Measurements from ENCODE around the gene RNF39. TPM values are rescaled to one million over a fixed set of nuclear protein-coding genes. Genes with fewer than 3 reads are reported as not detected.

RNF39 gene
- polyA plus RNA-seq, 3 donors: 0.04 TPM; not detected in 2

- DNase-seq: peak in 2 of 3 donors; percentile 12 to 23
- peak overlapping the region; percentile 5 to 81 for H3K4me3 Mint-ChIP-seq
- peaks cover 52 to 68% of the 10 kb centered on the region in 2 donors for H3K27me3 ChIP-seq (ENCODE audit: control insufficient read depth in 2 of 2, insufficient read depth in 2 of 2, low read length in 2 of 2)
- no peaks in the 10 kb centered on the region for H4K20me1 ChIP-seq (ENCODE audit: insufficient read depth, low read length)
- H3K27me3 Mint-ChIP-seq (ENCODE audit: low read depth in 3 of 3): peaks cover 60 to 76% (median 67%) of the 10 kb centered on the region in 3 donors
- no peak for TF ChIP-seq CTCF (IDR thresholded peaks at IDR 0.05)
- WGBS (ENCODE audit: insufficient coverage): 26% methylated on average over 2 of the region's 3 CpGs
- H3K4me1 Mint-ChIP-seq: peaks cover 35% of the 10 kb centered on the region
- no peak overlapping the region for H3K27ac Mint-ChIP-seq
- H2AFZ ChIP-seq (ENCODE audit: insufficient read depth, low read depth, low read length, poor library complexity, severe bottlenecking): no peak overlapping the region
- H3K9ac ChIP-seq (ENCODE audit: insufficient read depth, low read length, poor library complexity, severe bottlenecking): no peak overlapping the region
- peaks cover 4 to 33% (median 17%) of the 10 kb centered on the region in 7 donors for H3K9me3 Mint-ChIP-seq
- peaks cover 45 to 64% of the 10 kb centered on the region in 2 donors for H3K36me3 Mint-ChIP-seq
- H3K4me1 ChIP-seq (ENCODE audit: control insufficient read depth in 1 of 2, insufficient read depth in 2 of 2, low read length in 2 of 2): peaks cover 19 to 35% of the 10 kb centered on the region in 2 donors
- peaks cover 0 to 32% of the 10 kb centered on the region in 2 donors for H3K9me3 ChIP-seq (replicated peaks in 1 of 2; ENCODE audit: control insufficient read depth in 1 of 2, insufficient read depth in 1 of 2, low read length in 2 of 2)
- no peak overlapping the region for H3K4me3 ChIP-seq (replicated peaks in 1 of 3; ENCODE audit: low read depth in 2 of 3, low read length in 3 of 3)
- H3K79me2 ChIP-seq (ENCODE audit: insufficient read depth, low read length): peaks cover 18% of the 10 kb centered on the region
- H3K27ac ChIP-seq (ENCODE audit: low read depth in 1 of 2, low read length in 2 of 2): no peak overlapping the region
- H3K4me2 ChIP-seq (replicated peaks; ENCODE audit: extremely low read depth, low read length, poor library complexity, severe bottlenecking): peak overlapping the region; percentile 28
- H3K36me3 ChIP-seq (replicated peaks in 1 of 2; ENCODE audit: control insufficient read depth in 1 of 2, insufficient read depth in 2 of 2, low read length in 2 of 2): peaks cover 16 to 25% of the 10 kb centered on the region in 2 donors
- intact Hi-C loops (cut with micrococcal nuclease): no loop called here
Measured at GRCh38 chr6:30071858-30072257, 3.7 kb downstream of the RNF39 start.

GRCh38 chr6:30071081-30071818 is 4.3 kb downstream of the RNF39 start:
- Histone ChIP-seq H3K9me3 (replicated peaks in 1 of 2; ENCODE audit: control insufficient read depth in 1 of 2, insufficient read depth in 1 of 2, low read length in 2 of 2) (peaks cover 0 to 27% of the 10 kb centered on the region in 2 donors), H3K4me2 (replicated peaks; ENCODE audit: extremely low read depth, low read length, poor library complexity, severe bottlenecking) (peak overlapping the region; percentile 28), H3K36me3 (replicated peaks in 1 of 2; ENCODE audit: control insufficient read depth in 1 of 2, insufficient read depth in 2 of 2, low read length in 2 of 2) (peaks cover 16 to 25% of the 10 kb centered on the region in 2 donors), H3K4me1 (ENCODE audit: control insufficient read depth in 1 of 2, insufficient read depth in 2 of 2, low read length in 2 of 2) (peaks cover 19 to 39% of the 10 kb centered on the region in 2 donors), H3K79me2 (ENCODE audit: insufficient read depth, low read length) (peaks cover 18% of the 10 kb centered on the region), H3K27ac (ENCODE audit: low read depth in 1 of 2, low read length in 2 of 2) (no peak overlapping the region), H4K20me1 (ENCODE audit: insufficient read depth, low read length) (no peaks in the 10 kb centered on the region), H3K27me3 (ENCODE audit: control insufficient read depth in 2 of 2, insufficient read depth in 2 of 2, low read length in 2 of 2) (peaks cover 46 to 62% of the 10 kb centered on the region in 2 donors), H2AFZ (ENCODE audit: insufficient read depth, low read depth, low read length, poor library complexity, severe bottlenecking) (no peak overlapping the region), H3K4me3 (replicated peaks in 1 of 3; ENCODE audit: low read depth in 2 of 3, low read length in 3 of 3) (no peak overlapping the region), H3K9ac (ENCODE audit: insufficient read depth, low read length, poor library complexity, severe bottlenecking) (no peak overlapping the region)
- intact Hi-C loops (cut with micrococcal nuclease): no loop called here
- TF ChIP-seq CTCF (IDR thresholded peaks at IDR 0.05): no peak
- Mint-ChIP-seq H3K27ac (no peak overlapping the region), H3K9me3 (peaks cover 4 to 29% (median 14%) of the 10 kb centered on the region in 7 donors), H3K4me3 (peak overlapping the region; percentile 5 to 81), H3K36me3 (peaks cover 45 to 63% of the 10 kb centered on the region in 2 donors), H3K4me1 (peaks cover 39% of the 10 kb centered on the region), H3K27me3 (ENCODE audit: low read depth in 3 of 3) (peaks cover 54 to 70% (median 61%) of the 10 kb centered on the region in 3 donors)
- 22% methylated on average over 65 of the region's 68 CpGs for WGBS (ENCODE audit: insufficient coverage)
- DNase-seq: no peak
